WTC11 (cell line): ENCODE data around the gene DCAF15. TPM values are rescaled to one million over a fixed set of nuclear protein-coding genes. Genes with fewer than 3 reads are reported as not detected.

Source experiments
- ATAC-seq: fragments of 200-7000 bp; cut with Tn5 transposase; 2 replicates; pipeline ENCODE4 v1.10.0; 2021; ENCODE audit warnings: mild to moderate bottlenecking, moderate library complexity
- CTCF ChIA-PET: fragments of 300-600 bp; sonication (Branson Sonifier 250); formaldehyde crosslinking; loops from one replicate; lab custom pipeline; 2021; ENCODE audit warnings: antibody characterized with exemption; lab: Charles Lee
- POLR2A ChIA-PET: fragments of 350-600 bp; sonication (Branson Sonifier 250); formaldehyde crosslinking; loops from one replicate; lab custom pipeline; 2021; ENCODE audit warnings: antibody characterized with exemption; lab: Charles Lee
- DNase-seq: peaks from one replicate; pipeline ENCODE4 v3.0.0; 2021; ENCODE audit warnings: low spot score
- H3K27ac Mint-ChIP-seq: 2 replicates; pipeline ENCODE4 v1.8.0; 2021; ENCODE audit warnings: mixed read lengths
- H3K27me3 Mint-ChIP-seq: 2 replicates; pipeline ENCODE4 v1.8.0; 2021; ENCODE audit warnings: low read depth, mild to moderate bottlenecking, moderate library complexity, mixed read lengths
- H3K36me3 Mint-ChIP-seq: 2 replicates; pipeline ENCODE4 v1.8.0; 2021; ENCODE audit warnings: mixed read lengths
- H3K4me1 Mint-ChIP-seq: 2 replicates; pipeline ENCODE4 v1.8.0; 2022; ENCODE audit warnings: mixed read lengths
- H3K4me3 Mint-ChIP-seq: 2 replicates; pipeline ENCODE4 v1.8.0; 2021; ENCODE audit warnings: mild to moderate bottlenecking, moderate library complexity, mixed read lengths
- H3K9me3 Mint-ChIP-seq: 2 replicates; pipeline ENCODE4 v1.8.0; 2021; ENCODE audit warnings: mixed read lengths
- ETV6 ChIP-seq: sonication (generic); formaldehyde crosslinking; IDR thresholded peaks from 2 replicates; pipeline ENCODE4 v1.8.1; 2022; ENCODE audit warnings: mild to moderate bottlenecking, missing genetic modification reagents
- MYBL2 ChIP-seq: sonication (generic); formaldehyde crosslinking; IDR thresholded peaks from 2 replicates; pipeline ENCODE4 v1.8.1; 2023; ENCODE audit warnings: mild to moderate bottlenecking, moderate library complexity, missing genetic modification reagents
- NR3C1 ChIP-seq: sonication (generic); formaldehyde crosslinking; conservative IDR thresholded peaks from 2 replicates; pipeline ENCODE4 v1.8.1; 2023; ENCODE audit warnings: low read depth, mild to moderate bottlenecking, missing genetic modification reagents
- SMAD4 ChIP-seq: sonication (generic); formaldehyde crosslinking; IDR thresholded peaks from 2 replicates; pipeline ENCODE4 v1.8.0; 2022; ENCODE audit warnings: mild to moderate bottlenecking, missing genetic modification reagents
- ZNF138 ChIP-seq: sonication (generic); formaldehyde crosslinking; conservative IDR thresholded peaks from 2 replicates; pipeline ENCODE4 v1.8.1; 2022; ENCODE audit warnings: mild to moderate bottlenecking, moderate library complexity, missing genetic modification reagents
- ZNF416 ChIP-seq: fragments of 250-450 bp; sonication (Bioruptor Pico); IDR thresholded peaks from 2 replicates; pipeline ENCODE4 v1.9.0; 2021; ENCODE audit warnings: mild to moderate bottlenecking, inconsistent platforms
- ZNF423 ChIP-seq: fragments of 250-450 bp; sonication (Bioruptor Pico); IDR thresholded peaks from 2 replicates; pipeline ENCODE4 v2.1.2; 2022; ENCODE audit warnings: mild to moderate bottlenecking, moderate library complexity
- ZNF671 ChIP-seq: fragments of 250-450 bp; sonication (Bioruptor Pico); IDR thresholded peaks from 2 replicates; pipeline ENCODE4 v1.8.0; 2021; ENCODE audit warnings: mild to moderate bottlenecking
- total RNA-seq: library from RNA; stranded (reverse); gene quantifications from 3 replicates; pipeline ENCODE4 v1.2.3, GENCODE V29; 2021
- TF ChIP-seq, protein P1 (sequence below): sonication (generic); formaldehyde crosslinking; IDR thresholded peaks from 2 replicates; pipeline ENCODE4 v1.8.1; 2023; ENCODE audit warnings: mild to moderate bottlenecking, missing genetic modification reagents, moderate library complexity
- TF ChIP-seq, protein P2 (sequence below): sonication (generic); formaldehyde crosslinking; IDR thresholded peaks from 2 replicates; pipeline ENCODE4 v1.8.1; 2023; ENCODE audit warnings: mild to moderate bottlenecking, missing genetic modification reagents, moderate library complexity
- TF ChIP-seq, protein P3 (sequence below): fragments of 250-450 bp; sonication (Bioruptor Pico); IDR thresholded peaks from 2 replicates; pipeline ENCODE4 v1.9.0; 2021; ENCODE audit warnings: mild to moderate bottlenecking, borderline replicate concordance
- TF ChIP-seq, protein P4 (sequence below): sonication (generic); formaldehyde crosslinking; IDR thresholded peaks from 2 replicates; pipeline ENCODE4 v1.8.0; 2022; ENCODE audit warnings: mild to moderate bottlenecking, missing genetic modification reagents
- TF ChIP-seq, protein P5 (sequence below): sonication (generic); formaldehyde crosslinking; IDR thresholded peaks from 2 replicates; pipeline ENCODE4 v1.8.0; 2022; ENCODE audit warnings: mild to moderate bottlenecking, missing genetic modification reagents
- TF ChIP-seq, protein P6 (sequence below): sonication (generic); formaldehyde crosslinking; IDR thresholded peaks from 2 replicates; pipeline ENCODE4 v1.8.0; 2022; ENCODE audit warnings: missing genetic modification reagents

DCAF15 gene
- total RNA-seq, 1 experiment from 2014 or later = 82.9 TPM

DNA sequence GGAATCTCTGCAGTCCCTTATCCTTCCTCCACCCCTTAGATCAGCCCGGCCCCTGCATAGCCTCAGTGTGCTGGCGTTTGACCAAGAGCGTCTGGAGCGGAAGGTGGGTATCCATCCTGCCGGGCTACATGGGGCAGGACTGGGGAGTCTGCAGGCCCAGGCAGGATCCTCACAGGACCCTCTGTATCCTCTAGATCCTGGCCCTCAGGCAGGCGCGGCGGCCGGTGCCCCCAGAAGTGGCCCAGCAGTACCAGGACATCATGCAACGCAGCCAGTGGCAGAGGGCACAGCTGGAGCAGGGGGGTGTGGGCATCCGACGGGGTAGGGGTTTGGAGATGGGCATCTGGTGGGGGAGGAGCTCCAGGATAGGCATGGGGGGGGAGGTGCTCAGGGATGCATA is 23.0 kb upstream of the DCAF15 start:
- Mint-ChIP-seq H3K36me3 (peaks cover 28% of the 10 kb centered on the region), H3K4me3 (no peak overlapping the region), H3K27me3 (no peaks in the 10 kb centered on the region), H3K27ac (no peak overlapping the region), H3K4me1 (peaks cover 7% of the 10 kb centered on the region), H3K9me3 (no peaks in the 10 kb centered on the region)
- DNase-seq (no peak), ATAC-seq (no peak)
- ChIA-PET CTCF (no interaction called here), POLR2A (no interaction called here)
- TF ChIP-seq NR3C1 (CRISPR knock-in tag) = no peak
- TF ChIP-seq ZNF423 (CRISPR knock-in tag) = no peak
- TF ChIP-seq, protein P1, sequence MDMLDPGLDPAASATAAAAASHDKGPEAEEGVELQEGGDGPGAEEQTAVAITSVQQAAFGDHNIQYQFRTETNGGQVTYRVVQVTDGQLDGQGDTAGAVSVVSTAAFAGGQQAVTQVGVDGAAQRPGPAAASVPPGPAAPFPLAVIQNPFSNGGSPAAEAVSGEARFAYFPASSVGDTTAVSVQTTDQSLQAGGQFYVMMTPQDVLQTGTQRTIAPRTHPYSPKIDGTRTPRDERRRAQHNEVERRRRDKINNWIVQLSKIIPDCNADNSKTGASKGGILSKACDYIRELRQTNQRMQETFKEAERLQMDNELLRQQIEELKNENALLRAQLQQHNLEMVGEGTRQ = no peak
- no peak for TF ChIP-seq SMAD4 (CRISPR knock-in tag)
- no peak for TF ChIP-seq ZNF671 (CRISPR knock-in tag)
- no peak for TF ChIP-seq MYBL2 (CRISPR knock-in tag)
- TF ChIP-seq ZNF138 (CRISPR knock-in tag) = no peak
- no peak for TF ChIP-seq ZNF416 (CRISPR knock-in tag)
- TF ChIP-seq, protein P2, sequence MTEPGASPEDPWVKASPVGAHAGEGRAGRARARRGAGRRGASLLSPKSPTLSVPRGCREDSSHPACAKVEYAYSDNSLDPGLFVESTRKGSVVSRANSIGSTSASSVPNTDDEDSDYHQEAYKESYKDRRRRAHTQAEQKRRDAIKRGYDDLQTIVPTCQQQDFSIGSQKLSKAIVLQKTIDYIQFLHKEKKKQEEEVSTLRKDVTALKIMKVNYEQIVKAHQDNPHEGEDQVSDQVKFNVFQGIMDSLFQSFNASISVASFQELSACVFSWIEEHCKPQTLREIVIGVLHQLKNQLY = no peak
- TF ChIP-seq, protein P3, sequence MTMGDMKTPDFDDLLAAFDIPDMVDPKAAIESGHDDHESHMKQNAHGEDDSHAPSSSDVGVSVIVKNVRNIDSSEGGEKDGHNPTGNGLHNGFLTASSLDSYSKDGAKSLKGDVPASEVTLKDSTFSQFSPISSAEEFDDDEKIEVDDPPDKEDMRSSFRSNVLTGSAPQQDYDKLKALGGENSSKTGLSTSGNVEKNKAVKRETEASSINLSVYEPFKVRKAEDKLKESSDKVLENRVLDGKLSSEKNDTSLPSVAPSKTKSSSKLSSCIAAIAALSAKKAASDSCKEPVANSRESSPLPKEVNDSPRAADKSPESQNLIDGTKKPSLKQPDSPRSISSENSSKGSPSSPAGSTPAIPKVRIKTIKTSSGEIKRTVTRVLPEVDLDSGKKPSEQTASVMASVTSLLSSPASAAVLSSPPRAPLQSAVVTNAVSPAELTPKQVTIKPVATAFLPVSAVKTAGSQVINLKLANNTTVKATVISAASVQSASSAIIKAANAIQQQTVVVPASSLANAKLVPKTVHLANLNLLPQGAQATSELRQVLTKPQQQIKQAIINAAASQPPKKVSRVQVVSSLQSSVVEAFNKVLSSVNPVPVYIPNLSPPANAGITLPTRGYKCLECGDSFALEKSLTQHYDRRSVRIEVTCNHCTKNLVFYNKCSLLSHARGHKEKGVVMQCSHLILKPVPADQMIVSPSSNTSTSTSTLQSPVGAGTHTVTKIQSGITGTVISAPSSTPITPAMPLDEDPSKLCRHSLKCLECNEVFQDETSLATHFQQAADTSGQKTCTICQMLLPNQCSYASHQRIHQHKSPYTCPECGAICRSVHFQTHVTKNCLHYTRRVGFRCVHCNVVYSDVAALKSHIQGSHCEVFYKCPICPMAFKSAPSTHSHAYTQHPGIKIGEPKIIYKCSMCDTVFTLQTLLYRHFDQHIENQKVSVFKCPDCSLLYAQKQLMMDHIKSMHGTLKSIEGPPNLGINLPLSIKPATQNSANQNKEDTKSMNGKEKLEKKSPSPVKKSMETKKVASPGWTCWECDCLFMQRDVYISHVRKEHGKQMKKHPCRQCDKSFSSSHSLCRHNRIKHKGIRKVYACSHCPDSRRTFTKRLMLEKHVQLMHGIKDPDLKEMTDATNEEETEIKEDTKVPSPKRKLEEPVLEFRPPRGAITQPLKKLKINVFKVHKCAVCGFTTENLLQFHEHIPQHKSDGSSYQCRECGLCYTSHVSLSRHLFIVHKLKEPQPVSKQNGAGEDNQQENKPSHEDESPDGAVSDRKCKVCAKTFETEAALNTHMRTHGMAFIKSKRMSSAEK (CRISPR knock-in tag) = no peak
- TF ChIP-seq, protein P4, sequence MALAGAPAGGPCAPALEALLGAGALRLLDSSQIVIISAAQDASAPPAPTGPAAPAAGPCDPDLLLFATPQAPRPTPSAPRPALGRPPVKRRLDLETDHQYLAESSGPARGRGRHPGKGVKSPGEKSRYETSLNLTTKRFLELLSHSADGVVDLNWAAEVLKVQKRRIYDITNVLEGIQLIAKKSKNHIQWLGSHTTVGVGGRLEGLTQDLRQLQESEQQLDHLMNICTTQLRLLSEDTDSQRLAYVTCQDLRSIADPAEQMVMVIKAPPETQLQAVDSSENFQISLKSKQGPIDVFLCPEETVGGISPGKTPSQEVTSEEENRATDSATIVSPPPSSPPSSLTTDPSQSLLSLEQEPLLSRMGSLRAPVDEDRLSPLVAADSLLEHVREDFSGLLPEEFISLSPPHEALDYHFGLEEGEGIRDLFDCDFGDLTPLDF (CRISPR knock-in tag) = no peak
- TF ChIP-seq, protein P5, sequence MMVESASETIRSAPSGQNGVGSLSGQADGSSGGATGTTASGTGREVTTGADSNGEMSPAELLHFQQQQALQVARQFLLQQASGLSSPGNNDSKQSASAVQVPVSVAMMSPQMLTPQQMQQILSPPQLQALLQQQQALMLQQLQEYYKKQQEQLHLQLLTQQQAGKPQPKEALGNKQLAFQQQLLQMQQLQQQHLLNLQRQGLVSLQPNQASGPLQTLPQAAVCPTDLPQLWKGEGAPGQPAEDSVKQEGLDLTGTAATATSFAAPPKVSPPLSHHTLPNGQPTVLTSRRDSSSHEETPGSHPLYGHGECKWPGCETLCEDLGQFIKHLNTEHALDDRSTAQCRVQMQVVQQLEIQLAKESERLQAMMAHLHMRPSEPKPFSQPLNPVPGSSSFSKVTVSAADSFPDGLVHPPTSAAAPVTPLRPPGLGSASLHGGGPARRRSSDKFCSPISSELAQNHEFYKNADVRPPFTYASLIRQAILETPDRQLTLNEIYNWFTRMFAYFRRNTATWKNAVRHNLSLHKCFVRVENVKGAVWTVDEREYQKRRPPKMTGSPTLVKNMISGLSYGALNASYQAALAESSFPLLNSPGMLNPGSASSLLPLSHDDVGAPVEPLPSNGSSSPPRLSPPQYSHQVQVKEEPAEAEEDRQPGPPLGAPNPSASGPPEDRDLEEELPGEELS (CRISPR knock-in tag) = no peak
- no peak for TF ChIP-seq ETV6 (CRISPR knock-in tag)
- TF ChIP-seq, protein P6, sequence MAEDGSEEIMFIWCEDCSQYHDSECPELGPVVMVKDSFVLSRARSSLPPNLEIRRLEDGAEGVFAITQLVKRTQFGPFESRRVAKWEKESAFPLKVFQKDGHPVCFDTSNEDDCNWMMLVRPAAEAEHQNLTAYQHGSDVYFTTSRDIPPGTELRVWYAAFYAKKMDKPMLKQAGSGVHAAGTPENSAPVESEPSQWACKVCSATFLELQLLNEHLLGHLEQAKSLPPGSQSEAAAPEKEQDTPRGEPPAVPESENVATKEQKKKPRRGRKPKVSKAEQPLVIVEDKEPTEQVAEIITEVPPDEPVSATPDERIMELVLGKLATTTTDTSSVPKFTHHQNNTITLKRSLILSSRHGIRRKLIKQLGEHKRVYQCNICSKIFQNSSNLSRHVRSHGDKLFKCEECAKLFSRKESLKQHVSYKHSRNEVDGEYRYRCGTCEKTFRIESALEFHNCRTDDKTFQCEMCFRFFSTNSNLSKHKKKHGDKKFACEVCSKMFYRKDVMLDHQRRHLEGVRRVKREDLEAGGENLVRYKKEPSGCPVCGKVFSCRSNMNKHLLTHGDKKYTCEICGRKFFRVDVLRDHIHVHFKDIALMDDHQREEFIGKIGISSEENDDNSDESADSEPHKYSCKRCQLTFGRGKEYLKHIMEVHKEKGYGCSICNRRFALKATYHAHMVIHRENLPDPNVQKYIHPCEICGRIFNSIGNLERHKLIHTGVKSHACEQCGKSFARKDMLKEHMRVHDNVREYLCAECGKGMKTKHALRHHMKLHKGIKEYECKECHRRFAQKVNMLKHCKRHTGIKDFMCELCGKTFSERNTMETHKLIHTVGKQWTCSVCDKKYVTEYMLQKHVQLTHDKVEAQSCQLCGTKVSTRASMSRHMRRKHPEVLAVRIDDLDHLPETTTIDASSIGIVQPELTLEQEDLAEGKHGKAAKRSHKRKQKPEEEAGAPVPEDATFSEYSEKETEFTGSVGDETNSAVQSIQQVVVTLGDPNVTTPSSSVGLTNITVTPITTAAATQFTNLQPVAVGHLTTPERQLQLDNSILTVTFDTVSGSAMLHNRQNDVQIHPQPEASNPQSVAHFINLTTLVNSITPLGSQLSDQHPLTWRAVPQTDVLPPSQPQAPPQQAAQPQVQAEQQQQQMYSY (CRISPR knock-in tag) = no peak
